WTC11 (cell line): ENCODE measurements around the gene COX6B2. TPM values are rescaled to one million over a fixed set of nuclear protein-coding genes. Genes with fewer than 3 reads are reported as not detected.

Source experiments
- ATAC-seq: fragments of 200-7000 bp; cut with Tn5 transposase; 2 replicates; pipeline ENCODE4 v1.10.0; 2021; ENCODE audit warnings: mild to moderate bottlenecking, moderate library complexity
- CTCF ChIA-PET: fragments of 300-600 bp; sonication (Branson Sonifier 250); formaldehyde crosslinking; loops from one replicate; lab custom pipeline; 2021; ENCODE audit warnings: antibody characterized with exemption; lab: Charles Lee
- POLR2A ChIA-PET: fragments of 350-600 bp; sonication (Branson Sonifier 250); formaldehyde crosslinking; loops from one replicate; lab custom pipeline; 2021; ENCODE audit warnings: antibody characterized with exemption; lab: Charles Lee
- DNase-seq: peaks from one replicate; pipeline ENCODE4 v3.0.0; 2021; ENCODE audit warnings: low spot score
- H3K27ac Mint-ChIP-seq: 2 replicates; pipeline ENCODE4 v1.8.0; 2021; ENCODE audit warnings: mixed read lengths
- H3K27me3 Mint-ChIP-seq: 2 replicates; pipeline ENCODE4 v1.8.0; 2021; ENCODE audit warnings: low read depth, mild to moderate bottlenecking, moderate library complexity, mixed read lengths
- H3K36me3 Mint-ChIP-seq: 2 replicates; pipeline ENCODE4 v1.8.0; 2021; ENCODE audit warnings: mixed read lengths
- H3K4me1 Mint-ChIP-seq: 2 replicates; pipeline ENCODE4 v1.8.0; 2022; ENCODE audit warnings: mixed read lengths
- H3K4me3 Mint-ChIP-seq: 2 replicates; pipeline ENCODE4 v1.8.0; 2021; ENCODE audit warnings: mild to moderate bottlenecking, moderate library complexity, mixed read lengths
- H3K9me3 Mint-ChIP-seq: 2 replicates; pipeline ENCODE4 v1.8.0; 2021; ENCODE audit warnings: mixed read lengths
- ATF1 ChIP-seq: sonication (generic); formaldehyde crosslinking; IDR thresholded peaks from 2 replicates; pipeline ENCODE4 v1.8.1; 2023; ENCODE audit warnings: mild to moderate bottlenecking, moderate library complexity, missing genetic modification reagents
- CBFB ChIP-seq: sonication (generic); formaldehyde crosslinking; IDR thresholded peaks from 2 replicates; pipeline ENCODE4 v1.8.1; 2022; ENCODE audit warnings: mild to moderate bottlenecking, low read depth, missing genetic modification reagents
- CREM ChIP-seq: sonication (generic); formaldehyde crosslinking; IDR thresholded peaks from 2 replicates; pipeline ENCODE4 v1.8.1; 2022; ENCODE audit warnings: mild to moderate bottlenecking, missing genetic modification reagents, moderate library complexity
- FOXK1 ChIP-seq: sonication (generic); formaldehyde crosslinking; IDR thresholded peaks from 2 replicates; pipeline ENCODE4 v1.8.0; 2022; ENCODE audit warnings: mild to moderate bottlenecking, moderate library complexity, missing genetic modification reagents
- GTF2I ChIP-seq: fragments of 250-450 bp; sonication (Bioruptor Pico); conservative IDR thresholded peaks from 2 replicates; pipeline ENCODE4 v1.4.0; 2021; ENCODE audit warnings: mild to moderate bottlenecking
- HMGA2 ChIP-seq: fragments of 250-450 bp; sonication (Bioruptor Pico); IDR thresholded peaks from 2 replicates; pipeline ENCODE4 v1.4.0; 2021; ENCODE audit warnings: mild to moderate bottlenecking, moderate library complexity
- MXD4 ChIP-seq: fragments of 250-450 bp; sonication (Bioruptor Pico); IDR thresholded peaks from 2 replicates; pipeline ENCODE4 v1.8.0; 2021; ENCODE audit warnings: mild to moderate bottlenecking, moderate library complexity, borderline replicate concordance
- NFATC4 ChIP-seq: fragments of 250-450 bp; sonication (Bioruptor Pico); IDR thresholded peaks from 2 replicates; pipeline ENCODE4 v1.9.0; 2021; ENCODE audit warnings: mild to moderate bottlenecking
- RORB ChIP-seq: fragments of 250-450 bp; sonication (Bioruptor Pico); IDR thresholded peaks from 2 replicates; pipeline ENCODE4 v1.9.0; 2021; ENCODE audit warnings: mild to moderate bottlenecking
- TCF7 ChIP-seq: sonication (generic); formaldehyde crosslinking; IDR thresholded peaks from 2 replicates; pipeline ENCODE4 v1.8.0; 2022; ENCODE audit warnings: mild to moderate bottlenecking, low read depth, missing genetic modification reagents, moderate library complexity
- ZBTB21 ChIP-seq: sonication (generic); formaldehyde crosslinking; IDR thresholded peaks from 2 replicates; pipeline ENCODE4 v1.8.1; 2023; ENCODE audit warnings: mild to moderate bottlenecking, missing genetic modification reagents, borderline replicate concordance
- ZNF138 ChIP-seq: sonication (generic); formaldehyde crosslinking; conservative IDR thresholded peaks from 2 replicates; pipeline ENCODE4 v1.8.1; 2022; ENCODE audit warnings: mild to moderate bottlenecking, moderate library complexity, missing genetic modification reagents
- ZNF219 ChIP-seq: sonication (generic); formaldehyde crosslinking; IDR thresholded peaks from 2 replicates; pipeline ENCODE4 v1.8.0; 2023; ENCODE audit warnings: missing genetic modification reagents, mild to moderate bottlenecking, borderline replicate concordance
- ZNF671 ChIP-seq: fragments of 250-450 bp; sonication (Bioruptor Pico); IDR thresholded peaks from 2 replicates; pipeline ENCODE4 v1.8.0; 2021; ENCODE audit warnings: mild to moderate bottlenecking
- total RNA-seq: library from RNA; stranded (reverse); gene quantifications from 3 replicates; pipeline ENCODE4 v1.2.3, GENCODE V29; 2021
- TF ChIP-seq, protein P1 (sequence below): fragments of 200-600 bp; IDR thresholded peaks from 2 replicates; pipeline ENCODE4 v1.8.0; 2022; ENCODE audit warnings: antibody characterized with exemption
- TF ChIP-seq, protein P2 (sequence below): fragments of 250-450 bp; sonication (Bioruptor Pico); IDR thresholded peaks from 2 replicates; pipeline ENCODE4 v1.8.0; 2021; ENCODE audit warnings: mild to moderate bottlenecking
- TF ChIP-seq, protein P3 (sequence below): sonication (generic); formaldehyde crosslinking; IDR thresholded peaks from 2 replicates; pipeline ENCODE4 v1.8.1; 2023; ENCODE audit warnings: mild to moderate bottlenecking, missing genetic modification reagents, borderline replicate concordance
- TF ChIP-seq, protein P4 (sequence below): sonication (generic); formaldehyde crosslinking; IDR thresholded peaks from 2 replicates; pipeline ENCODE4 v1.8.1; 2022; ENCODE audit warnings: missing genetic modification reagents, borderline replicate concordance
- TF ChIP-seq, protein P5 (sequence below): fragments of 250-450 bp; sonication (Bioruptor Pico); IDR thresholded peaks from 2 replicates; pipeline ENCODE4 v1.9.0; 2021; ENCODE audit warnings: mild to moderate bottlenecking
- TF ChIP-seq, protein P6 (sequence below): sonication (generic); formaldehyde crosslinking; IDR thresholded peaks from 2 replicates; pipeline ENCODE4 v1.8.0; 2022; ENCODE audit warnings: mild to moderate bottlenecking, missing genetic modification reagents
- TF ChIP-seq, protein P7 (sequence below): sonication (generic); formaldehyde crosslinking; IDR thresholded peaks from 2 replicates; pipeline ENCODE4 v1.8.1; 2023; ENCODE audit warnings: mild to moderate bottlenecking, missing genetic modification reagents, moderate library complexity

Gene COX6B2
- total RNA-seq, 1 experiment from 2014 or later = 4.3 TPM

DNA sequence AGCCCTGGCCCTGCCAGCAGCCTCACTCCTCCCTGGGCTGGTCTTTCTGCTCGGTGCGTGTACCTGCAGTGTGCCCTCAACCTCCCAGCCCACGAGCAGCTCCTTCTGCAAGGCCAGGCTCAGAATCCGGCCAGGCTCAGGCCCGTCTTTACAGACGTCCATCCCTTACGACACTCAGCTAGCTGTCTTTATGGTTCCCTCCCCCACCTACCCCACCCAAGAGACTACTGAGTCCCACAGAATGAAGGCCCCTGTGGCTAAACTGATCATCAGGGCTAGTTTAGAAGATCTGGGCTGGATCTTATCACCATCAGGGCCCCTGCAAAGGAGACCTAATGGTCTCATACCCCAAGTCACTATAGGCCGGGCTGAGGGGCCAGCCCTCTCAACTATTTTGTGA is 40.1 kb downstream of the COX6B2 start:
- H3K27me3 Mint-ChIP-seq = peaks cover 5% of the 10 kb centered on the region; the same call in 1 of the 2 replicates
- peaks cover 6% of the 10 kb centered on the region for H3K36me3 Mint-ChIP-seq
- no peaks in the 10 kb centered on the region for H3K9me3 Mint-ChIP-seq
- H3K27ac Mint-ChIP-seq = no peak overlapping the region; the same call in 1 of the 2 replicates
- ATAC-seq = no peak
- no peaks in the 10 kb centered on the region; the same call in none of the 2 replicates for H3K4me1 Mint-ChIP-seq
- H3K4me3 Mint-ChIP-seq = no peak overlapping the region
- ChIA-PET CTCF (interaction anchor here (2.2 to 4.1 kb wide), 2 partner anchors 13 to 25 kb away, joined by 8 to 18 read pairs; partner anchors contain the start of gene KMT5C), POLR2A (no interaction called here)
- TF ChIP-seq MXD4 (CRISPR knock-in tag) (no peak), CREM (no peak), ZBTB21 (CRISPR knock-in tag) (no peak), ZNF219 (CRISPR knock-in tag) (no peak), GTF2I (CRISPR knock-in tag) (no peak), ZNF671 (no peak)
- TF ChIP-seq, protein P1, sequence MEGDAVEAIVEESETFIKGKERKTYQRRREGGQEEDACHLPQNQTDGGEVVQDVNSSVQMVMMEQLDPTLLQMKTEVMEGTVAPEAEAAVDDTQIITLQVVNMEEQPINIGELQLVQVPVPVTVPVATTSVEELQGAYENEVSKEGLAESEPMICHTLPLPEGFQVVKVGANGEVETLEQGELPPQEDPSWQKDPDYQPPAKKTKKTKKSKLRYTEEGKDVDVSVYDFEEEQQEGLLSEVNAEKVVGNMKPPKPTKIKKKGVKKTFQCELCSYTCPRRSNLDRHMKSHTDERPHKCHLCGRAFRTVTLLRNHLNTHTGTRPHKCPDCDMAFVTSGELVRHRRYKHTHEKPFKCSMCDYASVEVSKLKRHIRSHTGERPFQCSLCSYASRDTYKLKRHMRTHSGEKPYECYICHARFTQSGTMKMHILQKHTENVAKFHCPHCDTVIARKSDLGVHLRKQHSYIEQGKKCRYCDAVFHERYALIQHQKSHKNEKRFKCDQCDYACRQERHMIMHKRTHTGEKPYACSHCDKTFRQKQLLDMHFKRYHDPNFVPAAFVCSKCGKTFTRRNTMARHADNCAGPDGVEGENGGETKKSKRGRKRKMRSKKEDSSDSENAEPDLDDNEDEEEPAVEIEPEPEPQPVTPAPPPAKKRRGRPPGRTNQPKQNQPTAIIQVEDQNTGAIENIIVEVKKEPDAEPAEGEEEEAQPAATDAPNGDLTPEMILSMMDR = no peak
- TF ChIP-seq, protein P2, sequence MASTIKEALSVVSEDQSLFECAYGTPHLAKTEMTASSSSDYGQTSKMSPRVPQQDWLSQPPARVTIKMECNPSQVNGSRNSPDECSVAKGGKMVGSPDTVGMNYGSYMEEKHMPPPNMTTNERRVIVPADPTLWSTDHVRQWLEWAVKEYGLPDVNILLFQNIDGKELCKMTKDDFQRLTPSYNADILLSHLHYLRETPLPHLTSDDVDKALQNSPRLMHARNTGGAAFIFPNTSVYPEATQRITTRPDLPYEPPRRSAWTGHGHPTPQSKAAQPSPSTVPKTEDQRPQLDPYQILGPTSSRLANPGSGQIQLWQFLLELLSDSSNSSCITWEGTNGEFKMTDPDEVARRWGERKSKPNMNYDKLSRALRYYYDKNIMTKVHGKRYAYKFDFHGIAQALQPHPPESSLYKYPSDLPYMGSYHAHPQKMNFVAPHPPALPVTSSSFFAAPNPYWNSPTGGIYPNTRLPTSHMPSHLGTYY = no peak
- TF ChIP-seq, protein P3, sequence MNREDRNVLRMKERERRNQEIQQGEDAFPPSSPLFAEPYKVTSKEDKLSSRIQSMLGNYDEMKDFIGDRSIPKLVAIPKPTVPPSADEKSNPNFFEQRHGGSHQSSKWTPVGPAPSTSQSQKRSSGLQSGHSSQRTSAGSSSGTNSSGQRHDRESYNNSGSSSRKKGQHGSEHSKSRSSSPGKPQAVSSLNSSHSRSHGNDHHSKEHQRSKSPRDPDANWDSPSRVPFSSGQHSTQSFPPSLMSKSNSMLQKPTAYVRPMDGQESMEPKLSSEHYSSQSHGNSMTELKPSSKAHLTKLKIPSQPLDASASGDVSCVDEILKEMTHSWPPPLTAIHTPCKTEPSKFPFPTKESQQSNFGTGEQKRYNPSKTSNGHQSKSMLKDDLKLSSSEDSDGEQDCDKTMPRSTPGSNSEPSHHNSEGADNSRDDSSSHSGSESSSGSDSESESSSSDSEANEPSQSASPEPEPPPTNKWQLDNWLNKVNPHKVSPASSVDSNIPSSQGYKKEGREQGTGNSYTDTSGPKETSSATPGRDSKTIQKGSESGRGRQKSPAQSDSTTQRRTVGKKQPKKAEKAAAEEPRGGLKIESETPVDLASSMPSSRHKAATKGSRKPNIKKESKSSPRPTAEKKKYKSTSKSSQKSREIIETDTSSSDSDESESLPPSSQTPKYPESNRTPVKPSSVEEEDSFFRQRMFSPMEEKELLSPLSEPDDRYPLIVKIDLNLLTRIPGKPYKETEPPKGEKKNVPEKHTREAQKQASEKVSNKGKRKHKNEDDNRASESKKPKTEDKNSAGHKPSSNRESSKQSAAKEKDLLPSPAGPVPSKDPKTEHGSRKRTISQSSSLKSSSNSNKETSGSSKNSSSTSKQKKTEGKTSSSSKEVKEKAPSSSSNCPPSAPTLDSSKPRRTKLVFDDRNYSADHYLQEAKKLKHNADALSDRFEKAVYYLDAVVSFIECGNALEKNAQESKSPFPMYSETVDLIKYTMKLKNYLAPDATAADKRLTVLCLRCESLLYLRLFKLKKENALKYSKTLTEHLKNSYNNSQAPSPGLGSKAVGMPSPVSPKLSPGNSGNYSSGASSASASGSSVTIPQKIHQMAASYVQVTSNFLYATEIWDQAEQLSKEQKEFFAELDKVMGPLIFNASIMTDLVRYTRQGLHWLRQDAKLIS (CRISPR knock-in tag) = no peak
- TF ChIP-seq, protein P4, sequence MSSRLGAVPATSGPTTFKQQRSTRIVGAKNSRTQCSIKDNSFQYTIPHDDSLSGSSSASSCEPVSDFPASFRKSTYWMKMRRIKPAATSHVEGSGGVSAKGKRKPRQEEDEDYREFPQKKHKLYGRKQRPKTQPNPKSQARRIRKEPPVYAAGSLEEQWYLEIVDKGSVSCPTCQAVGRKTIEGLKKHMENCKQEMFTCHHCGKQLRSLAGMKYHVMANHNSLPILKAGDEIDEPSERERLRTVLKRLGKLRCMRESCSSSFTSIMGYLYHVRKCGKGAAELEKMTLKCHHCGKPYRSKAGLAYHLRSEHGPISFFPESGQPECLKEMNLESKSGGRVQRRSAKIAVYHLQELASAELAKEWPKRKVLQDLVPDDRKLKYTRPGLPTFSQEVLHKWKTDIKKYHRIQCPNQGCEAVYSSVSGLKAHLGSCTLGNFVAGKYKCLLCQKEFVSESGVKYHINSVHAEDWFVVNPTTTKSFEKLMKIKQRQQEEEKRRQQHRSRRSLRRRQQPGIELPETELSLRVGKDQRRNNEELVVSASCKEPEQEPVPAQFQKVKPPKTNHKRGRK (CRISPR knock-in tag) = no peak
- no peak for DNase-seq

DNA sequence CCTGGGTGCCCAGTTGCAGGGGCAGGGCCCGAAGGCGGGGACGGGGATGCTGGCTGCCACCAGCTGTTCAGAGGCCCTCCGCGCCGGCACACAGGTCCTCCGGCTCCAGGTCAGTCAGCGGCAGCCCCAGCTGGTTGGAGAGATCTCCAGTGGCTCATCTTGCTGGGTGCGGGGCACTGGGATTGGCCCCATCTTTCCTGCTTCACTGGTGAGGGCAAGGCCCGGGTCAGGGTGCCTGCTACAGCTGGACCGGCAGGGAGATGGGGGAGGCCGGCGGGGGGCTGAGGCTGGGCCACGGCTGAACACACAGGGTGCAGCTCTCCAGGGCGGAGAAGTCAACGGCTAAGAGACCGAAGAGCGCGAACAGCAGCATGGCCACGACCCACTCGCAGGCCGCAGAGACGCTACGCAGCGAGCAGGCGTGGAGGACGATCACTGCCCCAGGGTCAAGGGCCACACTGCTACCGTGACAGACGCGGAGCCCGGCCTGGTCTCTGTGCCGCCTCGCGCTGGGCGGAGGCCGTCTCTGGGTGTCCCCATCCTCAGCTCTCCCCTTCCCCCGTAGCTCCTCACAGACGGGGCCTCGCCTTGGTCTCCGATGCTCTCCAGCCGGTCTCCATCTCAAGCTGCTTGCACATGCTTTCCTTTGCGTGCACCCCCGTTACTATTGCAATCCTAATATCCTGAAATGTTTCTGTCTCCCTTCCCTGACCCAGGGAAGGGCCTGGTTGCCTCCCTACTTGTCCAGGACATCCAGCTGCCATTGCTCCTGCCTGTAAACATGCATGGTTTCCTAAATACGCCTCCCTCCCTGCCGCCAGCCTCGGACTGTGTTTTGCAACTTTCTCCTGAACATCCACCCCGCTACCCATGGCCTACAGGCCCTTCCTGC is 41.7 kb downstream of the COX6B2 start:
- no peak for TF ChIP-seq FOXK1 (CRISPR knock-in tag)
- TF ChIP-seq RORB = no peak
- no peak for TF ChIP-seq CBFB (CRISPR knock-in tag)
- TF ChIP-seq, protein P5, sequence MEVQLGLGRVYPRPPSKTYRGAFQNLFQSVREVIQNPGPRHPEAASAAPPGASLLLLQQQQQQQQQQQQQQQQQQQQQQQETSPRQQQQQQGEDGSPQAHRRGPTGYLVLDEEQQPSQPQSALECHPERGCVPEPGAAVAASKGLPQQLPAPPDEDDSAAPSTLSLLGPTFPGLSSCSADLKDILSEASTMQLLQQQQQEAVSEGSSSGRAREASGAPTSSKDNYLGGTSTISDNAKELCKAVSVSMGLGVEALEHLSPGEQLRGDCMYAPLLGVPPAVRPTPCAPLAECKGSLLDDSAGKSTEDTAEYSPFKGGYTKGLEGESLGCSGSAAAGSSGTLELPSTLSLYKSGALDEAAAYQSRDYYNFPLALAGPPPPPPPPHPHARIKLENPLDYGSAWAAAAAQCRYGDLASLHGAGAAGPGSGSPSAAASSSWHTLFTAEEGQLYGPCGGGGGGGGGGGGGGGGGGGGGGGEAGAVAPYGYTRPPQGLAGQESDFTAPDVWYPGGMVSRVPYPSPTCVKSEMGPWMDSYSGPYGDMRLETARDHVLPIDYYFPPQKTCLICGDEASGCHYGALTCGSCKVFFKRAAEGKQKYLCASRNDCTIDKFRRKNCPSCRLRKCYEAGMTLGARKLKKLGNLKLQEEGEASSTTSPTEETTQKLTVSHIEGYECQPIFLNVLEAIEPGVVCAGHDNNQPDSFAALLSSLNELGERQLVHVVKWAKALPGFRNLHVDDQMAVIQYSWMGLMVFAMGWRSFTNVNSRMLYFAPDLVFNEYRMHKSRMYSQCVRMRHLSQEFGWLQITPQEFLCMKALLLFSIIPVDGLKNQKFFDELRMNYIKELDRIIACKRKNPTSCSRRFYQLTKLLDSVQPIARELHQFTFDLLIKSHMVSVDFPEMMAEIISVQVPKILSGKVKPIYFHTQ (CRISPR knock-in tag) = no peak
- TF ChIP-seq ATF1 = no peak
- no peak for TF ChIP-seq TCF7 (CRISPR knock-in tag)
- TF ChIP-seq, protein P6, sequence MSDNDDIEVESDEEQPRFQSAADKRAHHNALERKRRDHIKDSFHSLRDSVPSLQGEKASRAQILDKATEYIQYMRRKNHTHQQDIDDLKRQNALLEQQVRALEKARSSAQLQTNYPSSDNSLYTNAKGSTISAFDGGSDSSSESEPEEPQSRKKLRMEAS = no peak
- TF ChIP-seq, protein P7, sequence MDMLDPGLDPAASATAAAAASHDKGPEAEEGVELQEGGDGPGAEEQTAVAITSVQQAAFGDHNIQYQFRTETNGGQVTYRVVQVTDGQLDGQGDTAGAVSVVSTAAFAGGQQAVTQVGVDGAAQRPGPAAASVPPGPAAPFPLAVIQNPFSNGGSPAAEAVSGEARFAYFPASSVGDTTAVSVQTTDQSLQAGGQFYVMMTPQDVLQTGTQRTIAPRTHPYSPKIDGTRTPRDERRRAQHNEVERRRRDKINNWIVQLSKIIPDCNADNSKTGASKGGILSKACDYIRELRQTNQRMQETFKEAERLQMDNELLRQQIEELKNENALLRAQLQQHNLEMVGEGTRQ = no peak
- TF ChIP-seq ZNF138 (CRISPR knock-in tag) = no peak
- no peak for TF ChIP-seq HMGA2 (CRISPR knock-in tag)
- TF ChIP-seq NFATC4 (CRISPR knock-in tag) = no peak
- ChIA-PET POLR2A (interaction anchor here (0.6 to 1.0 kb wide), 3 partner anchors 19 to 26 kb away, joined by 3 to 5 read pairs (median 4); partner anchors contain the start of gene KMT5C), CTCF (interaction anchor here (0.9 to 4.1 kb wide), 5 partner anchors 8 to 106 kb away, joined by 3 to 18 read pairs (median 5); partner anchors contain the start of genes KMT5C and TMEM238)
- ATAC-seq = no peak; the same call in 1 of the 2 replicates
- DNase-seq = no peak
- Mint-ChIP-seq H3K4me1 (no peaks in the 10 kb centered on the region), H3K27me3 (peaks cover 5% of the 10 kb centered on the region; the same call in 1 of the 2 replicates), H3K27ac (peak overlapping the region; percentile 81), H3K4me3 (no peak overlapping the region), H3K9me3 (no peaks in the 10 kb centered on the region), H3K36me3 (peaks cover 14% of the 10 kb centered on the region)
